GM12865 (cell line): ENCODE results near the gene DNAJC5.
"Not testable (repeated sequence)": the region's sequence is repeated elsewhere in the genome, so short reads cannot be mapped to it uniquely, and the experiment has no call there.

ENCODE experiments used
- DNase-seq: peaks from one replicate; pipeline ENCODE4 v3.0.0; 2010; ENCODE audit warnings: low read depth
- H3K4me3 ChIP-seq: 2 replicates; pipeline ENCODE4 v1.5.1; 2011; ENCODE audit warnings: mild to moderate bottlenecking, low read depth, low read length, control low read depth
- CTCF ChIP-seq: IDR thresholded peaks from 2 replicates; pipeline ENCODE4 v1.5.1; 2011; ENCODE audit warnings: low read length, control low read depth, low read depth, inconsistent platforms; ENCODE audit not compliant: insufficient read depth; ENCODE audit errors: missing control alignments

The DNAJC5 gene

GRCh38 chr20:63894358-63895201 lies at the start of gene DNAJC5:
Gene DNAJC5 (plus strand): TSS chr20:63895126. CDS start chr20:63928346, 33,220 bp downstream.
- TF ChIP-seq CTCF = no peak
- H3K4me3 ChIP-seq = peak within 1 kb of the TSS; percentile 92
- DNase-seq = peak; percentile 97

- no peak for DNase-seq
- H3K4me3 ChIP-seq = no peak overlapping the region
- no peak for TF ChIP-seq CTCF
Observed at GRCh38 chr20:63846128-63846771, 48.7 kb upstream of the DNAJC5 start.

GRCh38 chr20:63846888-63847236 lies 48.1 kb upstream of the DNAJC5 start:
- no peak for DNase-seq
- TF ChIP-seq CTCF = no peak
- H3K4me3 ChIP-seq = no peak overlapping the region

- TF ChIP-seq CTCF = no peak
- DNase-seq = no peak
- H3K4me3 ChIP-seq = no peak overlapping the region
Observed at GRCh38 chr20:63847237-63848002, 47.5 kb upstream of the DNAJC5 start.

- TF ChIP-seq CTCF = no peak
Observed at GRCh38 chr20:63848003-63848911, 46.7 kb upstream of the DNAJC5 start.

GRCh38 chr20:63850689-63851547 lies 44.0 kb upstream of the DNAJC5 start:
- peak; percentile 94 for DNase-seq
- no peak for TF ChIP-seq CTCF
- H3K4me3 ChIP-seq = no peak overlapping the region

More at GRCh38 chr20:63848003-63848911, 46.7 kb upstream of the DNAJC5 start:
- no peak for DNase-seq
- H3K4me3 ChIP-seq = no peak overlapping the region

- not testable (repeated sequence) for H3K4me3 ChIP-seq, DNase-seq
Observed at GRCh38 chr20:63851548-63851943, 43.4 kb upstream of the DNAJC5 start.

GRCh38 chr20:63853733-63854068 lies 41.2 kb upstream of the DNAJC5 start:
- peak overlapping the region; percentile 26 for H3K4me3 ChIP-seq
- not testable (repeated sequence) for DNase-seq
